T-helper 1 cell treated with Interleukin-12 subunit alpha and Interleukin-12 subunit beta and Interleukin-4 antibody, amounts not matched to agents 30 μg/mL and 1 μg/mL, for 36 hours (primary cell): ENCODE measurements around the gene SCAPER.

Experiments used
- H3K27ac Mint-ChIP-seq: one replicate; pipeline ENCODE4 v1.8.0; 2021; ENCODE audit warnings: mild to moderate bottlenecking, mixed read lengths
- H3K27me3 Mint-ChIP-seq: one replicate; pipeline ENCODE4 v1.8.0; 2021; ENCODE audit warnings: low read depth, mixed read lengths
- H3K36me3 Mint-ChIP-seq: one replicate; pipeline ENCODE4 v1.8.0; 2021; ENCODE audit warnings: low read depth, mixed read lengths
- H3K4me1 Mint-ChIP-seq: one replicate; pipeline ENCODE4 v1.8.0; 2021; ENCODE audit warnings: low read depth, mixed read lengths
- H3K4me3 Mint-ChIP-seq: one replicate; pipeline ENCODE4 v1.8.0; 2021; ENCODE audit warnings: mild to moderate bottlenecking, moderate library complexity, mixed read lengths
- H3K9me3 Mint-ChIP-seq: one replicate; pipeline ENCODE4 v1.8.0; 2021; ENCODE audit warnings: mixed read lengths

The SCAPER gene

GRCh38 chr15:76386926-76387325, 518.2 kb downstream of the SCAPER start:
- Mint-ChIP-seq H3K27me3 (no peaks in the 10 kb centered on the region), H3K9me3 (no peaks in the 10 kb centered on the region), H3K36me3 (peaks cover 1% of the 10 kb centered on the region), H3K4me3 (no peak overlapping the region), H3K27ac (no peak overlapping the region), H3K4me1 (no peaks in the 10 kb centered on the region)

DNA sequence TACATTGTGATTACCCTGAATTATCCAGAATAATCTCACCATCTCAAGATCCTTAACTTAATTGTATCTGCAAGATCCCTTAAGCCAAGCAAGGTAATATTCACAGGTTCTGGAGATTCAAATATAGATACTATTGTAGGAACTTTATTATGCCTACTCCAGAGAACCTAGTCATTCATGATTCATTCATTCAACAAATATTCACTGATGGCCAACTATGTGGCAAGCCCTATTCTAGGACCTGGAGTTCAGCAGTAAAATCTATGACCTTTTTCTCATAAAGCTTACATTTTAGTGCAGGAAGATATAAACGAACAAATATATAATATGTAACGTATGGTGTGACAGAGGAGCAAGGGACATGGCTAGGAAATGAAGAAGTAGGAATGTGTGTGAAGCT, 519.0 kb downstream of the SCAPER start:
- no peaks in the 10 kb centered on the region for H3K4me1 Mint-ChIP-seq
- no peak overlapping the region for H3K27ac Mint-ChIP-seq
- no peaks in the 10 kb centered on the region for H3K27me3 Mint-ChIP-seq
- H3K9me3 Mint-ChIP-seq, result no peaks in the 10 kb centered on the region
- H3K36me3 Mint-ChIP-seq, result peaks cover 1% of the 10 kb centered on the region
- no peak overlapping the region for H3K4me3 Mint-ChIP-seq

DNA sequence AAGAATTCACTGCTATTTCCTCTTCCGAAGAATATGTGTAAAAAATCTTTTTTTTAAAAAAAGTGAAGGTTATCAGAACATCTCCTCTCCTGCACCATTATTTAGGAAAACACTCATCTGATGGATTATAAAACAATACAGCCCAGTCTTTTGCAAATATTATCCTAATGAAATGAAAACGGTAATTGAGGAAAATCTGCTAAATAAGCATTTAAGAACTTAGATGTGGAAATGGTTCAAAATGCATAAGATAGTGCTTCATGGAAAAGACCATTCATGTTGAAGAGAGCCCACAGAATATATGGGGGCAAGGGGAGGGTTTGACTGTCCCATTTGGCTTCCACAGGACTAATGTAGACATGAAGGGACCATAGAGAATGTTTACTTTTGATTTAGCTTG, 520.7 kb downstream of the SCAPER start:
- no peaks in the 10 kb centered on the region for H3K9me3 Mint-ChIP-seq

DNA sequence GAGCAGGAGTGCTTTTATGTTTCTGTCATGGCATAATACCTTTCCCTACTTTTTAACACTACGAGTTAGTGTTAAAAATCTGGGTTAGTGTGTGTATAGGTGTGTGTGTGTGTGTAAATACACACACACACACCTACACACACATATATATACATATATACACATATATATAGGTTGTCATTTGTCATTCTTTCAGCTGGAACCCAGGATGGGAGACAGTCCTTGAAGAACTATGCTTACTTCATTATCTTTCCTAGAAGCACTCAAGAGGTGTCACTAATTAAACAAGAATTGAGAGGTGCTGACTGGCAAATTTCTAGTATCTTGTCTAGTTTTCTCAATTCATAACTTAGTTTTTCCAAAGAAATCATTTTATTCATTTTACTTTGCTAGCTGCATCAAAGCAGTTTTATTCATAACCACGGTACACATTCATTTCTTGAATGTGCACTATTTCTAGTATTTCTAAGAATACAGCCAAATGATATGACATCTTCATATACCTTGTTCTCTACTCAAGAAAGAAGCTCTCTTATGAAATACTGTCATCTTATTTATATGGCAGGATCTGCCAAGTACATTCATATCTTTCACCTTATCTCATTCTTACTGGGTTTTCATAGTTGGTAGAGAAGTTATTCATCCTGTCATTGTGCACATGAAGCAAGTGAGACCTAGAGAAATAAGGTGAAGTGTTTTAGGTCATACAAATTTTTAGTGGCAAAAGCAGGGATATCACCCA, 522.0 kb downstream of the SCAPER start:
- Mint-ChIP-seq H3K4me3 (no peak overlapping the region), H3K4me1 (no peaks in the 10 kb centered on the region), H3K27ac (no peak overlapping the region), H3K9me3 (no peaks in the 10 kb centered on the region), H3K27me3 (no peaks in the 10 kb centered on the region), H3K36me3 (peaks cover 4% of the 10 kb centered on the region)

More for the DNA sequence above, 520.7 kb downstream of the SCAPER start:
- H3K36me3 Mint-ChIP-seq, result peaks cover 1% of the 10 kb centered on the region
- no peak overlapping the region for H3K27ac Mint-ChIP-seq
- H3K4me3 Mint-ChIP-seq, result no peak overlapping the region
- H3K4me1 Mint-ChIP-seq, result no peaks in the 10 kb centered on the region
- H3K27me3 Mint-ChIP-seq, result no peaks in the 10 kb centered on the region

DNA sequence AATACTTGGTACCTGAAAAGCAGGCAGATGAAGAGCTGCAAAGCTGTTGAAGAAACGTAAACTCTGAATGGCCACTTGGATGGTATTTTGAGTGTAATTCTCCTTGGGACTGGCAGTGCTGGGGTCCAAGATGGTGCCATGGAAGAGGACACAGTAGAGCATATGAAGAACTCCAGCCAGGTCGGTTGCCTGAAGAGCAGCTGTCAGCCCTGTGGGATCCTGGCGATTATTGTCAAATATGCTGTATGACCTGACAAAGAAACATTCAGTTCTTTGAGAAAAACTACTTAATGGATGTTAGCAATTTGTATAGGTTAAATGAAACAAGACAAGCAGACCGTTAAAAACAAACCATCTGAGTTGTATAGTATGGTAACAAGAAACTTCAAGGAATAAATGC, 523.8 kb downstream of the SCAPER start:
- Mint-ChIP-seq H3K9me3 (no peaks in the 10 kb centered on the region), H3K36me3 (peaks cover 4% of the 10 kb centered on the region), H3K4me1 (no peaks in the 10 kb centered on the region), H3K27ac (no peak overlapping the region), H3K4me3 (no peak overlapping the region), H3K27me3 (no peaks in the 10 kb centered on the region)

DNA sequence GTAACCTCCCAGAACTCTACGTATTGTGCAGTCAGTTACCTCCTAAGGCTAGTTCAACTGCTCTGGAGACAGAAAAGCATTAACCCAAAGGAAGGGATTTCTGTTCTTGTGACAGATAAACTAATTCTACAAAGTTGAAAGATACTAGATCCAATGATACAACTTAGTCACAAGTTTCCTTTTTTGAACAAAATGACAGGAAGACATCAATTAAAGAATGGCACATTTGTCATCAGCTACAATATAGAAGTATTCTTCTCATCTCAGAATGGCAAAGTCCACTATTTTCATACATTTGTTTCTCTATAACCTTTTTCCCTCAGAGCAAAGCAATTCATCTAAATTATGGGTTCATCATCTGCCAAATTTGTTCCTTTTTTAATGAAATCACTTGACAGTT, 524.9 kb downstream of the SCAPER start:
- H3K27ac Mint-ChIP-seq, result no peak overlapping the region
- no peaks in the 10 kb centered on the region for H3K27me3 Mint-ChIP-seq
- H3K9me3 Mint-ChIP-seq, result no peaks in the 10 kb centered on the region
- H3K4me3 Mint-ChIP-seq, result no peak overlapping the region
- no peaks in the 10 kb centered on the region for H3K4me1 Mint-ChIP-seq
- H3K36me3 Mint-ChIP-seq, result peaks cover 4% of the 10 kb centered on the region

- no peaks in the 10 kb centered on the region for H3K9me3 Mint-ChIP-seq
- peaks cover 3% of the 10 kb centered on the region for H3K36me3 Mint-ChIP-seq
- no peaks in the 10 kb centered on the region for H3K27me3 Mint-ChIP-seq
- H3K4me3 Mint-ChIP-seq, result no peak overlapping the region
- H3K27ac Mint-ChIP-seq, result no peak overlapping the region
- H3K4me1 Mint-ChIP-seq, result no peaks in the 10 kb centered on the region
These were observed 526.4 kb downstream of the SCAPER start for GRCh38 chr15:76378691-76379090.

GRCh38 chr15:76377751-76378150, 527.4 kb downstream of the SCAPER start:
- Mint-ChIP-seq H3K4me3 (no peak overlapping the region), H3K27me3 (no peaks in the 10 kb centered on the region), H3K36me3 (peaks cover 3% of the 10 kb centered on the region), H3K4me1 (no peaks in the 10 kb centered on the region), H3K9me3 (no peaks in the 10 kb centered on the region), H3K27ac (no peak overlapping the region)

DNA sequence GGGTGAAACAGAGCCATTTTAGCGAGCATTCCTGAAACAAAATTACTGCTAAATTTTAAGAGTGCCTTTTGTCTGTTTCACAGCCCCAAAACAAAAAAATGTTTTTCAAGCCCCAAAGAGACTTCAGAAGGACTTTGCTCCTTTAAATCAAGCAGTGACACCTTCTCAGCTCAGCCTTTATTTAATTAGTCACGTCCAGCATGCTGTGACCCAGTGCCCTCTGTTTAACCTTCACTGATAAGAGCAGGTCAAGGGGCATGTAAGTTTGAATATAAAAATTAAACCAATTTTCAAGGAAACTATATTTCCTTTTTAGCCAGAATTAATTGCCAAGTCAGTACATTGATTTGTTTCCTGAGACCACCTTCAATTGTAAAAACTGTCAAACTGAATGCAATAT, 527.9 kb downstream of the SCAPER start:
- H3K9me3 Mint-ChIP-seq, result no peaks in the 10 kb centered on the region
- peaks cover 3% of the 10 kb centered on the region for H3K36me3 Mint-ChIP-seq
- H3K27me3 Mint-ChIP-seq, result no peaks in the 10 kb centered on the region
- no peak overlapping the region for H3K4me3 Mint-ChIP-seq
- H3K27ac Mint-ChIP-seq, result no peak overlapping the region
- H3K4me1 Mint-ChIP-seq, result no peaks in the 10 kb centered on the region

DNA sequence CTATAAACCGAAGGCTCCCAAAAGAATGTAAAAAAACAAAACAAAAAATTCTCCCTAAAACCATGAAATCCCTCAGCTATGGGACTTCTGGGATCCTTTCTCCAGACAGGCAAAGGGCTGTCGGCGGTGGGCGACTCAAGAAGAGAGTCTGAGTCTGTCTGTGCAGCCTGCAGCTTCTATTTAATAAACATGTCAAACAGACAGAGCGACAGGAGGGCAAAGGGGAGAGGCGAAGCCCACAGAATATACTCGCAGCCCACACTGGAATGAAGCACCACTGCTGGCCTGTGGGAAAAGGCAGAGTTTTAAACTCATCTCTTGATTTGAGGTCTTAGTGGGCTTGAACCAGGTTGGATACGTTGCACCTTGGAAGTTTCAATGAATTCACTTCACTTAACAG, 528.3 kb downstream of the SCAPER start:
- no peaks in the 10 kb centered on the region for H3K4me1 Mint-ChIP-seq
- H3K27ac Mint-ChIP-seq, result no peak overlapping the region
- no peak overlapping the region for H3K4me3 Mint-ChIP-seq
- peaks cover 6% of the 10 kb centered on the region for H3K36me3 Mint-ChIP-seq
- H3K9me3 Mint-ChIP-seq, result no peaks in the 10 kb centered on the region
- H3K27me3 Mint-ChIP-seq, result no peaks in the 10 kb centered on the region

DNA sequence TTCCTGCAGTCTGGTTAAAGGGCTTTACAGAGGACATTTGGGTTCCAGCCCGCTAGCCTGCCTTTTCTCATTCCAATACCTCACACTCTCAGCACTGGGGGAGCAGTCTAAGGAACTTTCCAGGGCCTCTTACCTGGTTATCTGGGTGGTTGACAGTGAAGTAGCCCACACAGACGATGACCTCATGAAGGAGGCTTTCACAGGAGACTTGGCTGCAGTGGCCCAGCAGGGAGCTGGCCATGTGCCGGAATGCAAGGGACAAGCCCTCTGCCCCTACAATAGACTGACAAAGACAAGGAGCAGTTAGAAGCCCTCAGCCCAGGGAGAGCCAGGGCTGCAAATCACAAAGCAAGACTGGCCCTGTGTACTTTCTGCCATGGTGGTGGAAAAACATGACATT, 529.1 kb downstream of the SCAPER start:
- Mint-ChIP-seq H3K9me3 (no peaks in the 10 kb centered on the region), H3K36me3 (peaks cover 6% of the 10 kb centered on the region), H3K4me1 (no peaks in the 10 kb centered on the region), H3K4me3 (no peak overlapping the region), H3K27me3 (no peaks in the 10 kb centered on the region), H3K27ac (no peak overlapping the region)

DNA sequence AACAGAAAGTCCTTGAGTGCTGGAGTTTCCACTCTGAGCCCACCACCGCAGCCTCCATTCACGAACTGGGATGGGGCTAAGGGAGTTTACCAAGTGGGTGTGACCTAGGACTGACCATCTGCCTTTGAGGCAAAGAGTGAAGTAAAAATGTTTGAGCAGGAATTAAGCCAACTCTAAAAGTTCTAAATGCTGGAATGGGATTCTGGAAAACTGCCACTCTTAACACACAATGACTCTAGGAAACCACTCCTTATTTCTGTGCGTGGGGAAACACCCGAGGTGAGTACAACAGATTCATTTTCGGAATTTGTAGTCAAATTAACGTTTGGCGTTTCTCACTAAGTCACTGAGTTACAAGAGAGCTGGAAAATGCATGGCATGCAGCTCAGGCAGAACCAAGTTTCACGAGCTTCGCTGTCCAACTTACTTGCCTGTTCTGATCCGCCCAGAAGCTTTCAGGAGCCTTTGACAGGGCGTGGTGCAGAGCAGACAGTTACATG, 537.0 kb downstream of the SCAPER start:
- no peak overlapping the region for H3K4me3 Mint-ChIP-seq
- no peaks in the 10 kb centered on the region for H3K9me3 Mint-ChIP-seq
- H3K27ac Mint-ChIP-seq, result no peak overlapping the region
- H3K4me1 Mint-ChIP-seq, result no peaks in the 10 kb centered on the region
- peaks cover 4% of the 10 kb centered on the region for H3K36me3 Mint-ChIP-seq
- no peaks in the 10 kb centered on the region for H3K27me3 Mint-ChIP-seq

GRCh38 chr15:76366714-76367113, 538.4 kb downstream of the SCAPER start:
- Mint-ChIP-seq H3K36me3 (no peaks in the 10 kb centered on the region), H3K4me1 (no peaks in the 10 kb centered on the region), H3K27me3 (no peaks in the 10 kb centered on the region), H3K9me3 (no peaks in the 10 kb centered on the region), H3K4me3 (no peak overlapping the region), H3K27ac (no peak overlapping the region)

- no peak overlapping the region for H3K27ac Mint-ChIP-seq
- no peak overlapping the region for H3K4me3 Mint-ChIP-seq
- no peaks in the 10 kb centered on the region for H3K4me1 Mint-ChIP-seq
- H3K36me3 Mint-ChIP-seq, result no peaks in the 10 kb centered on the region
- no peaks in the 10 kb centered on the region for H3K27me3 Mint-ChIP-seq
- H3K9me3 Mint-ChIP-seq, result no peaks in the 10 kb centered on the region
These were observed 541.9 kb downstream of the SCAPER start for GRCh38 chr15:76363251-76363650.

GRCh38 chr15:76360416-76360815, 544.7 kb downstream of the SCAPER start:
- Mint-ChIP-seq H3K4me3 (no peak overlapping the region), H3K4me1 (no peaks in the 10 kb centered on the region), H3K27me3 (peaks cover 3% of the 10 kb centered on the region), H3K27ac (no peak overlapping the region), H3K9me3 (no peaks in the 10 kb centered on the region), H3K36me3 (no peaks in the 10 kb centered on the region)

DNA sequence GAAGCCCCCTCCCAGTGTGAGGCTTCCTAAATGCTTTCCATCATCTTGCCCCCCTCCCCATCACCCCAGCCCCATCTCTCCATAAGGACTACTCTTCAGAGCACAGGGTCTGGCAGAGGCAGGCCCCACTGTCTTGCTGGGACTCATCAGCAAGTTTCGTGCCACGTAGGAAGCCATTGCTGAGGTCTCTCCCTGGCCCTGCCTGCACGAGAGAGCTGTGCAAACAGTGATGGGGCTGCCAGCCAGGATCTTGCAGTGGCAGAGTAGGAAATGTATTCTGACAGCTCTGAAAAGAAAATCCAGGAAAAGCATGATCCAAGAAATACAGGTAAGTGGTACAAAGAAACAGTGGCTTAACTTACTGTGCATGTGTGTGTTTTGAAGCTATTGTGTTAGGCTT, 546.0 kb downstream of the SCAPER start:
- no peak overlapping the region for H3K4me3 Mint-ChIP-seq
- no peak overlapping the region for H3K27ac Mint-ChIP-seq
- H3K9me3 Mint-ChIP-seq, result no peaks in the 10 kb centered on the region
- no peaks in the 10 kb centered on the region for H3K4me1 Mint-ChIP-seq
- H3K36me3 Mint-ChIP-seq, result no peaks in the 10 kb centered on the region
- peaks cover 10% of the 10 kb centered on the region for H3K27me3 Mint-ChIP-seq
